PC-3 (cell line): ENCODE measurements around the gene MYO9A. TPM values are rescaled to one million over a fixed set of nuclear protein-coding genes. Genes with fewer than 3 reads are reported as not detected.

Experiments used
- ATAC-seq: fragments of 200-7000 bp; cut with Tn5 transposase; 2 replicates; pipeline ENCODE4 v1.9.1; 2020; ENCODE audit warnings: mild to moderate bottlenecking, moderate library complexity
- BruUV-seq: library from RNA; stranded (reverse); fragments of 400-500 nt; replicated peaks from 2 replicates; lab custom pipeline; 2021; lab: Mats Ljungman, UMichigan
- CTCF ChIA-PET: fragments of 300-600 bp; sonication (Branson Sonifier 250); formaldehyde crosslinking; loops from one replicate; lab custom pipeline; 2022; ENCODE audit warnings: antibody characterized with exemption; lab: Charles Lee
- POLR2A ChIA-PET: fragments of 300-600 bp; sonication (Branson Sonifier 250); formaldehyde crosslinking; loops from one replicate; lab custom pipeline; 2022; ENCODE audit warnings: antibody characterized with exemption; ENCODE audit not compliant: unreplicated experiment; lab: Charles Lee
- DNase-seq: peaks from one replicate; pipeline ENCODE4 v3.0.0-alpha.2; 2015
- H2AFZ ChIP-seq: fragments of 300-600 bp; sonication (generic); 2 replicates; pipeline ENCODE4 v1.6.0; 2016; ENCODE audit warnings: antibody characterized with exemption, low read length
- H3F3A ChIP-seq: fragments of 300-600 bp; sonication (generic); one replicate; pipeline ENCODE4 v1.6.0; 2017; ENCODE audit warnings: antibody characterized with exemption, low read length, control low read depth, mild to moderate bottlenecking; ENCODE audit not compliant: unreplicated experiment
- H3K27ac ChIP-seq: fragments of 300-600 bp; sonication (generic); 2 replicates; pipeline ENCODE4 v1.5.1; 2016; ENCODE audit warnings: mild to moderate bottlenecking, low read length
- H3K27me3 ChIP-seq: fragments of 300-600 bp; sonication (generic); 2 replicates; pipeline ENCODE4 v1.6.1; 2016; ENCODE audit warnings: low read length, mixed read lengths
- H3K36me3 ChIP-seq: fragments of 300-600 bp; sonication (generic); 2 replicates; pipeline ENCODE4 v1.6.1; 2016; ENCODE audit warnings: low read depth, mixed run types, low read length, mixed read lengths
- H3K4me1 ChIP-seq: fragments of 300-600 bp; sonication (generic); 2 replicates; pipeline ENCODE4 v1.5.1; 2016; ENCODE audit warnings: low read length; ENCODE audit not compliant: insufficient read depth
- H3K4me2 ChIP-seq: fragments of 300-600 bp; sonication (generic); 2 replicates; pipeline ENCODE4 v1.6.0; 2016; ENCODE audit warnings: low read length
- H3K4me3 ChIP-seq: fragments of 300-600 bp; sonication (generic); 2 replicates; pipeline ENCODE4 v1.5.1; 2016; ENCODE audit warnings: mild to moderate bottlenecking, low read length, mixed read lengths
- H3K79me2 ChIP-seq: fragments of 300-600 bp; sonication (generic); 2 replicates; pipeline ENCODE4 v1.6.1; 2017; ENCODE audit warnings: low read length, mixed read lengths
- H3K9ac ChIP-seq: fragments of 300-600 bp; sonication (generic); 2 replicates; pipeline ENCODE4 v1.6.0; 2016; ENCODE audit warnings: mild to moderate bottlenecking, low read length
- H3K9me2 ChIP-seq: fragments of 300-600 bp; sonication (generic); replicated peaks from 2 replicates; pipeline ENCODE4 v1.6.1; 2016; ENCODE audit warnings: mixed run types, low read length, mixed read lengths
- H3K9me3 ChIP-seq: fragments of 300-600 bp; sonication (generic); 2 replicates; pipeline ENCODE4 v1.6.1; 2016; ENCODE audit warnings: low read length, mixed read lengths
- H4K20me1 ChIP-seq: fragments of 300-600 bp; sonication (generic); 2 replicates; pipeline ENCODE4 v1.6.1; 2016; ENCODE audit warnings: low read length, mixed read lengths
- CTCF ChIP-seq: fragments of 300-600 bp; sonication (generic); conservative IDR thresholded peaks from 2 replicates; pipeline ENCODE4 v1.5.1; 2017; ENCODE audit warnings: antibody characterized with exemption, low read depth, mild to moderate bottlenecking, low read length
- EZH2 ChIP-seq: fragments of 300-600 bp; sonication (generic); IDR thresholded peaks from one replicate; pipeline ENCODE4 v1.6.1; 2017; ENCODE audit warnings: antibody characterized with exemption, mild to moderate bottlenecking, low read length; ENCODE audit not compliant: unreplicated experiment
- EZH2phosphoT487 ChIP-seq: fragments of 300-600 bp; sonication (generic); IDR thresholded peaks from 2 replicates; pipeline ENCODE4 v1.6.1; 2018; ENCODE audit warnings: mild to moderate bottlenecking, antibody characterized with exemption, low read length, borderline replicate concordance
- intact Hi-C: fragments of 100-400 bp; cut with micrococcal nuclease; formaldehyde crosslinking; loops from 2 replicates; pipeline ENCODE4 v1.9.0; 2023
- total RNA-seq: library from RNA; depleted of rRNA; stranded (reverse); fragments of >200 nt; gene quantifications from 2 replicates; pipeline ENCODE4 v1.2.3, GENCODE V29; 2014; rRNA removed

MYO9A gene
- total RNA-seq, 1 experiment from 2014 or later: 18.3 TPM

GRCh38 chr15:71773206-71773859 is 344.6 kb downstream of the MYO9A start:
- no peak for TF ChIP-seq CTCF
- TF ChIP-seq EZH2: no peak
- TF ChIP-seq EZH2phosphoT487: no peak
- Histone ChIP-seq H3K9me2 (no peaks in the 10 kb centered on the region), H4K20me1 (no peaks in the 10 kb centered on the region), H3K9ac (no peak overlapping the region), H3K4me1 (peaks cover 6% of the 10 kb centered on the region), H3F3A (no peaks in the 10 kb centered on the region), H3K4me2 (no peak overlapping the region), H3K36me3 (peaks cover 4% of the 10 kb centered on the region; the same call in 1 of the 2 replicates), H3K27me3 (no peaks in the 10 kb centered on the region), H3K9me3 (no peaks in the 10 kb centered on the region), H3K4me3 (no peak overlapping the region), H3K79me2 (no peaks in the 10 kb centered on the region), H3K27ac (no peak overlapping the region), H2AFZ (no peak overlapping the region)
- intact Hi-C loops: no loop called here
- no peak for ATAC-seq
- ChIA-PET CTCF (no interaction called here), POLR2A (interaction anchor here (0.6 kb wide), 2 partner anchors 12 to 958 kb away, joined by 4 to 8 read pairs; no protein-coding TSS in a partner anchor)
- no TSS peak for BruUV-seq
- DNase-seq: no peak

Other genes starting within 250 kb of the MYO9A start
- gene SENP8, start 253 bp upstream of the MYO9A start, total RNA-seq: 1.2 and 4.2 TPM in 2 replicates
- gene GRAMD2A, start 79.6 kb upstream of the MYO9A start, total RNA-seq: 0.07 TPM in 1 of 2 replicates, not detected in the other
- 1,963 and 2,296 TPM in 2 replicates for gene PKM, start 113.0 kb upstream of the MYO9A start, total RNA-seq
- gene PARP6, start 154.4 kb upstream of the MYO9A start, total RNA-seq: not detected in 2 replicates
- not detected in 2 replicates for gene CELF6, start 202.0 kb upstream of the MYO9A start, total RNA-seq